Brain microvascular endothelial cell (primary cell): ENCODE data around the gene LRRC38.

Experiments
- DNase-seq: peaks from one replicate; pipeline ENCODE4 v3.0.0-alpha.2; 2020
- H3K27ac ChIP-seq: fragments of 250-450 bp; sonication (Bioruptor Pico); 2 replicates; pipeline ENCODE4 v1.5.1; 2020; ENCODE audit warnings: mild to moderate bottlenecking, moderate library complexity
- H3K27me3 ChIP-seq: fragments of 250-450 bp; sonication (Bioruptor Pico); replicated peaks from 2 replicates; pipeline ENCODE4 v1.5.1; 2020; ENCODE audit warnings: mild to moderate bottlenecking
- H3K36me3 ChIP-seq: fragments of 250-450 bp; sonication (Bioruptor Pico); replicated peaks from 2 replicates; pipeline ENCODE4 v1.5.1; 2020; ENCODE audit warnings: mild to moderate bottlenecking
- H3K4me3 ChIP-seq: 2 replicates; pipeline ENCODE4 v1.5.1; 2011; ENCODE audit warnings: low read depth, mild to moderate bottlenecking, control low read depth, low read length, moderate library complexity
- in situ Hi-C: cut with HindIII; loops from 2 replicates; pipeline ENCODE4 v1.10.0; 2017; ENCODE audit warnings: low sequenced_read_pairs, low pct_ligation_motif_present
- TF ChIP-seq, protein P1 (sequence below): IDR thresholded peaks from 2 replicates; pipeline ENCODE4 v1.5.1; 2011; ENCODE audit warnings: low read depth, mild to moderate bottlenecking, moderate library complexity, low read length, control low read depth, inconsistent platforms; ENCODE audit errors: missing control alignments

Gene LRRC38

DNA sequence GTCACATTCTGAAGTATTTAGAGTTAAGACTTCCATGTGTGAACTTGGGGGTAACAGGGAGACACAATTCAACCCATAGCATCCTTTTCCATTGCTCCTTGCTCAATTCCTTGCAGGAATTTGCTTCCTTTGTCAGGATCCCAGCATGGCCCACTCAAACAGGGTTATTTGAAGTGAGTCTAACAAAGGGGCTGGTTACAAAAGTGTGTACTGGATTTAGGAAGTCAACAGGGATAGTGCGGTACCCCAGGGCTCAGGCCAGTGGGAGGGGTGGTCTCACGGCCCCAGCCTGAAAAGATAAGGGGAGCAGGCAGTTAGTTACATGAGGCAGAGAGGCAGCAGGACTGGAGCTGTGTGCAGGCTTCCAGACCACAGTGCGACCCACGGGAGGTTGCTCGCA, 14.4 kb downstream of the LRRC38 start:
- no peak for DNase-seq
- in situ Hi-C loops, result no loop called here
- TF ChIP-seq, protein P1, sequence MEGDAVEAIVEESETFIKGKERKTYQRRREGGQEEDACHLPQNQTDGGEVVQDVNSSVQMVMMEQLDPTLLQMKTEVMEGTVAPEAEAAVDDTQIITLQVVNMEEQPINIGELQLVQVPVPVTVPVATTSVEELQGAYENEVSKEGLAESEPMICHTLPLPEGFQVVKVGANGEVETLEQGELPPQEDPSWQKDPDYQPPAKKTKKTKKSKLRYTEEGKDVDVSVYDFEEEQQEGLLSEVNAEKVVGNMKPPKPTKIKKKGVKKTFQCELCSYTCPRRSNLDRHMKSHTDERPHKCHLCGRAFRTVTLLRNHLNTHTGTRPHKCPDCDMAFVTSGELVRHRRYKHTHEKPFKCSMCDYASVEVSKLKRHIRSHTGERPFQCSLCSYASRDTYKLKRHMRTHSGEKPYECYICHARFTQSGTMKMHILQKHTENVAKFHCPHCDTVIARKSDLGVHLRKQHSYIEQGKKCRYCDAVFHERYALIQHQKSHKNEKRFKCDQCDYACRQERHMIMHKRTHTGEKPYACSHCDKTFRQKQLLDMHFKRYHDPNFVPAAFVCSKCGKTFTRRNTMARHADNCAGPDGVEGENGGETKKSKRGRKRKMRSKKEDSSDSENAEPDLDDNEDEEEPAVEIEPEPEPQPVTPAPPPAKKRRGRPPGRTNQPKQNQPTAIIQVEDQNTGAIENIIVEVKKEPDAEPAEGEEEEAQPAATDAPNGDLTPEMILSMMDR, result no peak
- H3K27ac ChIP-seq, result no peak overlapping the region
- H3K4me3 ChIP-seq, result no peak overlapping the region
- no peaks in the 10 kb centered on the region for H3K27me3 ChIP-seq
- no peaks in the 10 kb centered on the region for H3K36me3 ChIP-seq

DNA sequence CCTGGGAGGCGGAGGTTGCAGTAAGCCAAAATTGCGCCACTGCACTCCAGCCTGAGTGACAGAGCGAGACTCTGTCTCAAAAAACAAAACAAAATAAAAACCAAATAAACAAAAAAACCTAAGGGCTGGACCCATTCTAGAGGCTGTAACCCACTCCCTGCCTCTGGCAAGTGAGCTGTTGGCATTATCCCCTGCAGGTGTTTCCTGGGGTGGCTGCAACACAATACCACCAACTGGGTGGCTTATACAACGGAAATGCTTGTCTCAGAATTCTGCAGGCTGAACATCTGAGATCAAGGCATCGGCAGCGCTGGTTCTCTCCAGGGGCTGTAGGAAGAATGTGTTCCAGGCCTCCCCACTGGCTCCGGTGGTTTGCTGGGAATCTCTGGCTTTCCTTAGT, 15.2 kb downstream of the LRRC38 start:
- Histone ChIP-seq H3K27me3 (no peaks in the 10 kb centered on the region), H3K27ac (no peak overlapping the region), H3K36me3 (no peaks in the 10 kb centered on the region), H3K4me3 (no peak overlapping the region)
- TF ChIP-seq, protein P1, result no peak
- DNase-seq, result no peak
- in situ Hi-C loops, result no loop called here

DNA sequence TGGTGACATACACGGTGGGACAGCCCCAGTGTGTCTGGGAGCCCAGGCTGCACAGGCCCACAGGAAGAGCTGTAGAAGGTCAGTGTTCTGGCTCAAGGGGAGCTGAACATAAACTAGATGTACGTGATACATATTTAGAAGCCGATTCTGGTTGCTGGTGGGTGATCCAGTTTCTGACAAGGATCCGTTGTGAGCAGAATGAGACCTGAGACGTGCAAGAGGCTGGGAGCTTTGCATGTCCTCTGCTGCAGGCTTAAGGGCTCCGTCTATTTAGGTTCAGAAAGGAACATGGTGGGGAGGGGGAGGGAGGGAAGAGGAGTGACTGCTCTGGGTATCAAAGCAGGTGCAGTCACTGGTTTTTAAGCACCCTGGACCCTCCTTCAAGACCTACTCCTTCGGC, 18.6 kb downstream of the LRRC38 start:
- Histone ChIP-seq H3K4me3 (no peak overlapping the region), H3K27me3 (no peaks in the 10 kb centered on the region), H3K36me3 (no peaks in the 10 kb centered on the region), H3K27ac (no peak overlapping the region)
- in situ Hi-C loops, result no loop called here
- TF ChIP-seq, protein P1, result no peak
- no peak for DNase-seq

DNA sequence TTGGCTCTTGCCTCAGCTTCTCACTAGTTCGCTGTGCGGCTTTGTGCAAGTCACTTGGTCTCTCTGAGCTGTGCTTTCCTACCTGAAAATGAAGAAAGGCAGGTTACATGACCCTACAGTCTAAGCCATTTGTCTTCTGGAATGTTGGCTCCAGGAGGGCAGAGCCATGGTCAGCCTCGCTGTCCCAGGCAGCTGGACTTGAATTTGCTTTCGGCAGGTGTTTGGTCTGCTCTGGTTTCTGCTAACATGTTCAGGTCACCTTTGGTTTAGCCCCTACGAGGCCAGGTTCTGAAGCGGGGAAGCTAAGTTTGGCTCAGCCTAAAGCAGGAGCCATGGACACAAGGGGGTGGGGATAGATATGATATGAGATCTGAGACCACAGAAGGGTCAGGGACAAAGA, 19.1 kb downstream of the LRRC38 start:
- TF ChIP-seq, protein P1, result no peak
- Histone ChIP-seq H3K27me3 (no peaks in the 10 kb centered on the region), H3K4me3 (no peak overlapping the region), H3K36me3 (no peaks in the 10 kb centered on the region), H3K27ac (no peak overlapping the region)
- in situ Hi-C loops, result no loop called here
- DNase-seq, result no peak

DNA sequence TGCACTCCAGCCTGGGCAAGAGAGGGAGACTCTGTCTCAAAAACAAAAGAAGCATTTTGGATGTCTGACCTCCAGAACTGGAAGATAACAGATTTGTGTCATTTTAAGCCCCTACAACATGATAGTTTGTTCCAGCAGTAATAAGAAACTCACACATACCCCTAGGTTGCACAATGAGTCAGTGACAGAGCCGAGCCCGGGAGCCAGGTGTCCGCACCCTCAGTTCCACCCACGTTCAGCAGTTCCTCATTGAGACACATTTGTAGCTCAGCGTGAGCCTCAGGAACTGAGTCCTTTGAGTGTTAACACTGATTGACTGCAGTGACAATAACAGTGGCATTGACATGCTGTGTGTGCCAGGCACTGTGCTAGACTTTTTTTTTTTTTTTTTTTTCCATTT, 19.8 kb downstream of the LRRC38 start:
- H3K36me3 ChIP-seq, result no peaks in the 10 kb centered on the region
- no peak overlapping the region for H3K27ac ChIP-seq
- DNase-seq, result no peak
- no peak overlapping the region for H3K4me3 ChIP-seq
- TF ChIP-seq, protein P1, result no peak
- no peaks in the 10 kb centered on the region for H3K27me3 ChIP-seq
- in situ Hi-C loops, result no loop called here

DNA sequence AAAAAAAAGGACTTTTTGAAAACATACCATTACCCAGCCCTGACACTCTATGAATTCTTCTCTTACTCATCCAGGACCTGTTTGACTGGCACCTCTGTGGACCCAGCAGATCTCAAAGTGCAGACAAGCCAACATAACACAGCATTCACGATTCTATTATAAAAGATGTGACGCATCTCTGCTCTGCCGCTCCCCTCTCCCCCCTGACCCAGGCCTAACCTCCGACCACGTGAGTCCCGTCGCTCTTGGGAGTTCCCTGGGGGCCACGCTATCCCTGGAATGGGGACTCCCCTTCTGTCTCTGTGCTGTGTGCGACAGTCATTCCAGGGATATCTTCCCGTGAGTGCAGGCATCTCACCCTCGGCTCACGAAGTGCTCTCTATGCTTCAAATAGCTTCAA, 21.1 kb downstream of the LRRC38 start:
- no peaks in the 10 kb centered on the region for H3K27me3 ChIP-seq
- no peak for DNase-seq
- H3K36me3 ChIP-seq, result no peaks in the 10 kb centered on the region
- TF ChIP-seq, protein P1, result no peak
- in situ Hi-C loops, result no loop called here
- no peak overlapping the region for H3K4me3 ChIP-seq
- H3K27ac ChIP-seq, result no peak overlapping the region
